ENCODE results near the gene LMAN2.
"Not testable (repeated sequence)": the region's sequence is repeated elsewhere in the genome, so short reads cannot be mapped to it uniquely, and the experiment has no call there.

Gene LMAN2

GRCh38 chr5:177344891-177345290 is 6.6 kb downstream of the LMAN2 start:
- DNase-seq: no peak

GRCh38 chr5:177343777-177344176 is 7.7 kb downstream of the LMAN2 start:
- DNase-seq: no peak

GRCh38 chr5:177343000-177343399 is 8.5 kb downstream of the LMAN2 start:
- DNase-seq: not testable (repeated sequence)

DNA sequence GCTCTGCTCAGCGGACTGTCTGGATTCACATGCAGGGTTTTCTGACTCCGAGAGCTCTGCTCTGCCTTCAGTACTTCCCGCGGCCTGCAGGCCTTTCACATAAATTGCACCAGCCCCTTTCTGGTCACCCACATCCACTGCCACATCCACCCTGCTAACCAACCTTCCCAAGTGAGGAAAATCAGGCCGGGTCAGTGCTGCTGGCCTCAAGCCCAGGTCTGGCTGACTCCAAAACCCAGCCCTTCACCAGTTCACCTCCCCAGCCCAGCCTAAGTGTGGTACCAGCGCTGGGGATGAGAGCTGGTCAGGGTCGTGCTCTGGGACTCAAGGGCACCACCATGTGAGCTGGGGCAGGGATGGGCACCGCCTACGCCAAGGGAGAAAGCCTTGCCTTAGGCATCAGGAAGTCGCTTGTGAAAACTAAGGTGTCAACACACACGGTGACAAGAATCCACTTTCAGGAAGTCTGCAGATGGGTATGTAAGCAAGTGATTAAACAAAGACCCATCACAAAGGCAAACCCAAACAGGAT is 12.3 kb downstream of the LMAN2 start:
- no peak for DNase-seq

DNA sequence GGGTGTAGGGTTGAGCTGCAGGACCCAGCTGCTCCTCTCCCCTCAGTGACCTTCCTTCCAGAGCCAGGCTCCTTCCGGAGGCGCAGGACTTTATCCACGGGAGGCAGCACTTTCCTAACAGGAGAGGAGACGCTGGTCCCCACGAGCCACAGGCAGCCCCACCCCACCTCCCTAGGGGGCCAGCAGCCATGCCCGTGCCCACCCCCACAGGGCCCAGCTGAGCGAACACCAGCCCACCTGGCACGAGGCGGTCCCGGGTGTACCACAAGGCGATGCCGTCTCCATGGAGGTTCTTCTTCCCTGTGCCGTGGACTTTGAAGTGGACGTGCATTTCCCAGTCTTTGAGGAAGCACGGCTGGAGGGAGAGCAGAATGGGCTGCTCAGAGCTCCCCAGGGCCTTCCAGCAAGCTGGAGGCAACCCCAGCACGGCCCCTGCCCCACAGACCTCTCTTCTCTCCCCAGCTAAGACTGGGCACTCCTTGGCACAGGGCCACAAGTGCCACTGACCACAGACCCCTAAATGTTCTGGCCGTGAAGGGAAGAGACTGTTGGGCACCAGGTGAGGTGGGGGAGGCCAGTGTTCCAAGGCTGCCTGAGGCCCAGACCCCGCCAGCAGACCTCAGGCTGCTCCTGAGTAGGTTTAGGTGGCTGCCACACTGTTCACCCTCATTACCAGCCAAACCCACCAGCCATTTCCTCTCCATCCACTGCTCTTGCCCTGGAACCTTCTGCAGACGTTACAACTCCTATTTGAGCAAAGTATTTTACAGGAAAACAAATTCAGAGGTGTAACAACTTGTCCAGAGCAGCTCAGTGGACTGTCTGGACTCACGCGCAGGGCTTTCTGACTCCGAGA is 13.0 kb downstream of the LMAN2 start:
- DNase-seq: no peak

GRCh38 chr5:177336603-177337494 is 14.6 kb downstream of the LMAN2 start:
- no peak for DNase-seq

DNA sequence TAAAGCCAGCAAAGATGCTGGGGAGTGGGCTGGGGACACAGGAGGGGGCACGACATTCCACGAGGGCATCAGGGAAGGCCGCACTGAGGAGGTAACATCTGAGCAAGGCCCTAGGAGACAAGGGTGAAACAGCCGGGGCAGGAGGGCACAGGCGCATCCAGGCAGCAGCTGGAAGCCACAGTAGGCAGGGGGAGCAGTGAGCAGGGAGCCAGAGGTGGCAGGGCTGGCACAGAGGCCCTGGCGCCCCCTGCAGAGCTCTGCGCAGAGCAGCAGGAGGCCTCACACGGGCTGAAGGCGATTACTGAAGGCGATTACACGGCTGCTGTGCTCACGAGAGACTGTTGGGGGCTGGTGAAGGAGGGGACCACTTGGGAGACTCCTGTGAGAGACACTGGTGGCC is 15.4 kb downstream of the LMAN2 start:
- peak; percentile 48 for DNase-seq

GRCh38 chr5:177335701-177336065 is 15.8 kb downstream of the LMAN2 start:
- no peak for DNase-seq

- DNase-seq: no peak
These were observed 16.4 kb downstream of the LMAN2 start for GRCh38 chr5:177334781-177335700.

DNA sequence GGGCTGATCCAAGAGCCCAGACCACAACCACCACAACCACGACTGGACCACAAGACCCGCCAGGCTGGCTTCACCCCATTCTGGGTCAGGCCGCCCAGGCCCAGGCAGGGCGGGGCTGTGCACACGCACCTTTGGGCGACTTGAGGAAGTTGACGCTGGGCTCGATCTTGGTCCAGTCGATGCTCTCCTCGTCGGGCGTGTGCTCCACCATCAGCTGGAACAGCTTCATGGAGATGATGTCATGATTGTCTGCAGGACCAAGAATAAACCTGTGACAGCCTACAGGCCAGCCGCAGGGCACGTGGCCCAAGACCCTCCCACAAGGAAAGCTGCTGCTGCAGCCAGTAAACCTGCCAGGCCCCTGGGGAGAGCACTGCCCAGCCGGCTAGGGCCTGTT is 17.3 kb downstream of the LMAN2 start:
- no peak for DNase-seq

- DNase-seq: no peak
These were observed 17.9 kb downstream of the LMAN2 start for GRCh38 chr5:177333420-177334154.

- no peak for DNase-seq
These were observed 18.6 kb downstream of the LMAN2 start for GRCh38 chr5:177332896-177333260.

DNA sequence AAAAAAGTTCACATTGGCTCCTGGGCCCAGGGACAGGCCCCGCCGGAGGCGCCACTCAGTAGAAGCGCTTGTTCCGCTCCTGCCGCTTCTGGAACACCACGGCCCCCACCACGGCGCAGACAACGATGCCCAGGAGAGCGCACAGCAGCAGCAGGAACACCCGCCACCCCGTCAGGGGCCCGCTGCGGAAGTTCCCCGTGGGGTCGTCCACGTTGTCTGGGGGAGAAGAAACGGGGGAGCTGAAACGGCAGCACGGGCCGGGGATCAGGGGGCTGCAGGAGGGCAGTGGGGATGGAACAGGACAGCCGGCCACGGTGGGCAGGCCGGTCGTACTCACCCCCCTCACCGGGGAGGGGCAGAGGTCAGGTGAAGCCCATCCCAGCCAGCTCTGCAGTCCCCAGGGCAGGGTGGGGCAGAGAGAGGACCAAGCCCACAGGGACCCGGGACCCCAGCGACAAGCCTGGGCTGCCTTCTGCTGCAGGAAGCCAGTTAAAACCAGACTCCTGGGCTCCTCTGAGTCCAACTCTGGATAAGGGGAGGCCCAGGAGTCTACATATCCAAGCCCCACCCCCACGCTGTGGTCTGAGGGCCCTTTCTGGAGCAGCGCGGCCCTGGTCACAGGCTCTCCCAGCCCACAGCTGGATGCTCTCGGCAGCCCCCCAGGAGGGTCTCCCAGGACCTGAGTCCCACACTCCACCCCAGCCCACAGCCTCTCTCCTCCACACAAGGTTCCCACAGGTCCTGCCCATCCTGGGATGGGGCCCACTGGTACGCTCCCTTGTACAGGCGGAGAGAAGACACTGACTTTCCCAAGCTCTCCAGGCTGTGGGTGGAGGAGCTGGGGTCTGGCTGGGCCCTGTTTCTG is 19.2 kb downstream of the LMAN2 start:
- no peak for DNase-seq

DNA sequence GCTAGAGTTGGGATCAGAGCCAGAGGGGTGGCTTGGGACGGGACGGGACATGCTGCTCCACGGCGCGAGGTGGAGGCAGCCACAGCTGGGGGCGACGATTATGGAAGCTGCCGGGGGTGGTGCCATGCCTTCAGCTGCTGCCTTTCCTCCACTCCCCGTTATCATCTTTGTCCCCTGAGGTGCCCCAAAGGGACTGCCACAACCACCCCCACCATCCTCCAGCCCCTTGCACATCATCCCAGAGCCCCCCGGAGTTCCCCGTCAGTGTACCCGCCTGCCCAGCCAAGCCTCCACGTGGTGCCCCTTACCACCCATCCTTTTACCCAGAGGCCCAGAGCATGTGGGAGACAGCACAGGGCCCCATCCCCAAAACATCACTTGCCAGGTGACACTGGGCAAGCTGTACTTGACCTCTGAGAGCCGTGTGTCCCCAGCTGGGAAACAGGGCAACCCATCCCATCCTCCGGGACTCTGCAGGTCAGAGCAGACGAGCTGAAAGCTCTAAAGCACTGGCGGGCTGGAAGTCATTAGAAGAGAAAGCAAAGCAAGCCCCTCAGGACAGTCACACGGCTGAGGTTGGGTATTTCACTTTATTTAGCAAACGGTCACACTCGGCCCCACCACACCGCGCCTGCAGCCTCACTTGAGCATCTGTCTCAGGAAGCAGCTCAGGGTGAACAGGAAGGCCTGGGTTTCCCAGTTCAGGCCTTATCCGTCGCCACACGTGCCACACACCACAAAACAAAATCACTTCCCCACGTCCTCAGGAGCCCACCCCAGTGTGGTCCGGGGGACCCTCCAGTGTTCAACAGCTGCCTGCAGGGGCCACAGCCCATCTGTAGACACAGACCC is 20.3 kb downstream of the LMAN2 start:
- DNase-seq: no peak

- DNase-seq: no peak
These were observed 21.6 kb downstream of the LMAN2 start for GRCh38 chr5:177329883-177330282.

DNA sequence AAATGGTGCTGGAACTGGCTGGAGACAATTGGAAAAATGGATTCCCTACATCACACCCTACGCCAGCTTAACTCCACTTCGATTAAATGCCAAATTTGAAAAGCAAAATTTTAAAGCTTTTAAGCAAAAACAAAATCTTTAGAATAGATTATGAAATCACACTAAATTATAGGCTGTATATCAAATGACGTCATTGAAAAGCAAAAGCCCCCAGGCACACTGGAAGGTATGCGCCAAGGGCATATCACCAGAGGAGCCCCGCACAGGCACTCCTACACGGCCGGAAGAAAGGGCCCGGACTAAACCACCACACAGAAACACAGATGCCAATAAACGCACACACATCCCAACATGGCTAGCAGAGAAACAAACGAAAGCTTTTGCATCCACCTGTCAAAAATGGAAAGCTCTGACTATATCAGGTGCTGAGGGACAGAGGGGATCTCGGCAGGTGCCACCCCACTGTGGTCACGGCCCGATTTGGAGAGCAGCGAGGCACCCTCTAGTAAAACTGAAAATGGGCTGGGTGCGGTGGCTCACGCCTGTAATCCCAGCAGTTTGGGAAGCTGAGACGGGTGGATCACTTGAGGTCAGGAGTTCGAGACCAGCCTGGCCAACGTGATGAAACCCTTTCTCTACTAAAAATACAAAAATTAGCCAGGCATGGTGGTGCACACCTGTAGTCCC is 22.8 kb downstream of the LMAN2 start:
- no peak for DNase-seq

DNA sequence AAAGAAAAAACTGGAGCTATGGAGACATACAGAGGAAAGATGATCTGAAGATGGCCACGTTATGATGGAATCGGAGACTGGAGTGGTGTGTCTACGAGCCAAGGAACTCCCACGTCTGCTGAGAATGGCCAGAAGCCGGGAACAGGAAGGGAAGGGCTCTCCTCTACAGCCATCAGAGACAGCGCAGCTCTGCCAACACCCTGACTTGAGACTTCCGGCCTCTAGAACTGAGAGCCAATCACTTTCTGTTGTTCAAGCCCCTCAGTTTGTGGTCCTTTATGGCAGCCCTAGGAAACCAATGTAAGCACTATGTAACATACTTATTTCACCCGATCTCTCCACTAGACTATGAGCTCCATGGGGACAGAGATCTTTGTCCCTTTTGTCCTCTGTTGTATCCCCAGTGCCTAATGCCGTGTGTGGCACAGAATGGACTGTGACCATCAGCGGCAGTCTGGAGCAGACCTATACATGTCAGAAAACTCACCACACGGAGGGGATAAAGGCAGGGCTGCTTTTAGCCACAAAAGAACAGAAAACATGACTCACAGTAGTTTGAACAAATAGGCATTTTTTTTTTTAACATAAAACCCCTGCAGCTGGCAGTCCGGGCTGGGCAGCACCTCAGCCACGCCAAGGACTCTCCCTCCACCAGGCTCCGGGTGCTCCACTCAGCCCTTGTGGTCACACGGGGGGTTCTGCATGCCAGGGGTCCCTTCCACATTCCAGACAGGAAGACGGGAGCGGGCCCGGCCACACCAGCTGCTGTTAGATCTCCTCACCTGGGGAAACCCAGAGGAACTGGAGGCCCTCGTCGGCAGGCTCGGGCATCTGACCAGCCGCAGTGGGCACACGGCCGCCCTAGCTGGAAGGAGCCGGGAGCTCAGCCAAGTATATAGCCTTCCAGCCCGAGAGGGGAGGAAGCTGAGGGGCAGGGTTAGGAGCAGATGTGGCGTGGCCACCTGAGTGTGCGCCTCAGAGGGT is 23.6 kb downstream of the LMAN2 start:
- no peak for DNase-seq

DNA sequence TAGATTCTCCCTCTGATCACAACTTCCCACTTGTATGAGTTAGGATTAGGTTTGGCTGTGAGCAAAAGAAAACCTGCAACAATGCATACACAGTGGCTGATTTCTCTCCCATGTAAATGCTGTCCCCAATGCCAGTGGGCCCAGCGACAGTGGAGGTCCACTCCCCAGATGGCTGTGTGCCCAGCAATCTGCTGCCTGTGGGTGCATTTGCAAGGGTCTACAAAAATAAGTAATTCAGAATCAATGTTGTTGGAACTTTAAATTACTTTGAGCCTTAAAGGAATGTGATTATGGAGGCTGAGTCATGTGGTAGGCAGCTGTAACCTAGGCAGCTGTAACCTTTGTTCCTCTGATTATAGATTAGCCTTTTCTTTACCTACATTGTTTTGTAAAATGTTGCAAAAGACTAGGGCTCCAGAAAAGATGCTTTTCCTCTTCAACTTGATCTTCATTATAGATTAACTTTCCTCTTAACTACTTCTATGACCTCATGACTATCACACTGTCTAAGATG is 25.5 kb downstream of the LMAN2 start:
- DNase-seq: no peak
